ENCODE measurements around the gene CCL22.
"Not testable (repeated sequence)": the region's sequence is repeated elsewhere in the genome, so short reads cannot be mapped to it uniquely, and the experiment has no call there.

Gene CCL22

GRCh38 chr16:57342606-57343005, 16.0 kb upstream of the CCL22 start:
- DNase-seq (ENCODE audit: low spot score); H2AFZ ChIP-seq (ENCODE audit: low read length): not testable (repeated sequence)
- no CpG with 5 or more reads among the region's 9 CpGs for WGBS, 2 donors (ENCODE audit: extremely low coverage in 2 of 2, insufficient read length in 2 of 2, insufficient replicate concordance in 1 of 2)

GRCh38 chr16:57343221-57343620, 15.4 kb upstream of the CCL22 start:
- H3K23ac ChIP-seq (ENCODE audit: low read depth, low read length, poor library complexity): no peak overlapping the region
- H3K14ac ChIP-seq (ENCODE audit: low read length): no peak overlapping the region
- H3K9ac ChIP-seq (ENCODE audit: low read depth, low read length, poor library complexity): no peak overlapping the region
- no peak overlapping the region for H2BK5ac ChIP-seq (ENCODE audit: low read length)
- H2AK5ac ChIP-seq (ENCODE audit: low read depth, low read length): no peak overlapping the region
- H4K91ac ChIP-seq (ENCODE audit: low read depth, low read length, poor library complexity): no peak overlapping the region
- H3K4ac ChIP-seq (ENCODE audit: low read length): no peak overlapping the region
- no peak overlapping the region for H2BK15ac ChIP-seq (ENCODE audit: low read length)
- H4K8ac ChIP-seq (ENCODE audit: low read depth, low read length): no peak overlapping the region
- H3K79me1 ChIP-seq (ENCODE audit: low read depth, low read length): no peaks in the 10 kb centered on the region
- WGBS, 2 donors (ENCODE audit: extremely low coverage in 2 of 2, insufficient read length in 2 of 2, insufficient replicate concordance in 1 of 2): no CpG with 5 or more reads among the region's 7 CpGs
- H3K27ac ChIP-seq (replicated peaks; ENCODE audit: low read length): no peak overlapping the region
- H3K18ac ChIP-seq (ENCODE audit: low read length): no peak overlapping the region
- no peak overlapping the region for H3K4me2 ChIP-seq (ENCODE audit: insufficient read depth, low read length, poor library complexity, severe bottlenecking)
- DNase-seq (ENCODE audit: low spot score): no peak
- no peak overlapping the region for H2BK120ac ChIP-seq (ENCODE audit: low read depth, low read length)
- H2AFZ ChIP-seq (ENCODE audit: low read length): no peak overlapping the region
- no peak overlapping the region for H2BK12ac ChIP-seq (ENCODE audit: low read length)
- H3K4me3 ChIP-seq (ENCODE audit: low read length in 2 of 2): peak overlapping the region in 1 of 2 donors; percentile 19
- H3K9me3 ChIP-seq (replicated peaks in 1 of 2; ENCODE audit: control insufficient read depth in 2 of 2, insufficient read depth in 1 of 2, low read depth in 1 of 2, low read length in 2 of 2): no peaks in the 10 kb centered on the region
- no peaks in the 10 kb centered on the region for H3K27me3 ChIP-seq (ENCODE audit: control insufficient read depth in 3 of 3, insufficient read depth in 3 of 3, low read depth in 1 of 3, low read length in 3 of 3)
- H3K36me3 ChIP-seq (replicated peaks in 1 of 2; ENCODE audit: control insufficient read depth in 2 of 2, insufficient read depth in 2 of 2, low read length in 2 of 2): no peaks in the 10 kb centered on the region
- H3K4me1 ChIP-seq (ENCODE audit: control insufficient read depth in 2 of 2, insufficient read depth in 1 of 2, low read depth in 1 of 2, low read length in 2 of 2): peaks cover 0 to 5% of the 10 kb centered on the region in 2 donors

More at GRCh38 chr16:57342606-57343005, 16.0 kb upstream of the CCL22 start:
- not testable (repeated sequence) for H3K4me1 ChIP-seq (ENCODE audit: control insufficient read depth in 2 of 2, insufficient read depth in 1 of 2, low read depth in 1 of 2, low read length in 2 of 2); H3K9me3 ChIP-seq (replicated peaks in 1 of 2; ENCODE audit: control insufficient read depth in 2 of 2, insufficient read depth in 1 of 2, low read depth in 1 of 2, low read length in 2 of 2); H4K8ac ChIP-seq (ENCODE audit: low read depth, low read length); H3K4ac ChIP-seq (ENCODE audit: low read length); H2BK12ac ChIP-seq (ENCODE audit: low read length); H3K4me2 ChIP-seq (ENCODE audit: insufficient read depth, low read length, poor library complexity, severe bottlenecking); H3K9ac ChIP-seq (ENCODE audit: low read depth, low read length, poor library complexity); H2BK15ac ChIP-seq (ENCODE audit: low read length); H3K79me1 ChIP-seq (ENCODE audit: low read depth, low read length); H3K4me3 ChIP-seq (ENCODE audit: low read length in 2 of 2); H3K27ac ChIP-seq (replicated peaks; ENCODE audit: low read length); H2BK5ac ChIP-seq (ENCODE audit: low read length); H4K91ac ChIP-seq (ENCODE audit: low read depth, low read length, poor library complexity); H3K18ac ChIP-seq (ENCODE audit: low read length); H3K23ac ChIP-seq (ENCODE audit: low read depth, low read length, poor library complexity); H2BK120ac ChIP-seq (ENCODE audit: low read depth, low read length); H3K36me3 ChIP-seq (replicated peaks in 1 of 2; ENCODE audit: control insufficient read depth in 2 of 2, insufficient read depth in 2 of 2, low read length in 2 of 2); H3K27me3 ChIP-seq (ENCODE audit: control insufficient read depth in 3 of 3, insufficient read depth in 3 of 3, low read depth in 1 of 3, low read length in 3 of 3); H3K14ac ChIP-seq (ENCODE audit: low read length); H2AK5ac ChIP-seq (ENCODE audit: low read depth, low read length)

GRCh38 chr16:57344094-57344493, 14.5 kb upstream of the CCL22 start:
- not testable (repeated sequence) for H4K91ac ChIP-seq (ENCODE audit: low read depth, low read length, poor library complexity); H2BK12ac ChIP-seq (ENCODE audit: low read length); H3K4me2 ChIP-seq (ENCODE audit: insufficient read depth, low read length, poor library complexity, severe bottlenecking); H4K8ac ChIP-seq (ENCODE audit: low read depth, low read length); H3K9ac ChIP-seq (ENCODE audit: low read depth, low read length, poor library complexity); H3K4ac ChIP-seq (ENCODE audit: low read length); H3K4me3 ChIP-seq (ENCODE audit: low read length in 2 of 2); H3K27ac ChIP-seq (replicated peaks; ENCODE audit: low read length); H3K36me3 ChIP-seq (replicated peaks in 1 of 2; ENCODE audit: control insufficient read depth in 2 of 2, insufficient read depth in 2 of 2, low read length in 2 of 2); H2BK120ac ChIP-seq (ENCODE audit: low read depth, low read length); H2AFZ ChIP-seq (ENCODE audit: low read length); H2BK15ac ChIP-seq (ENCODE audit: low read length); H3K79me1 ChIP-seq (ENCODE audit: low read depth, low read length); H3K4me1 ChIP-seq (ENCODE audit: control insufficient read depth in 2 of 2, insufficient read depth in 1 of 2, low read depth in 1 of 2, low read length in 2 of 2); H3K9me3 ChIP-seq (replicated peaks in 1 of 2; ENCODE audit: control insufficient read depth in 2 of 2, insufficient read depth in 1 of 2, low read depth in 1 of 2, low read length in 2 of 2); H2AK5ac ChIP-seq (ENCODE audit: low read depth, low read length); H3K14ac ChIP-seq (ENCODE audit: low read length); DNase-seq (ENCODE audit: low spot score); H3K27me3 ChIP-seq (ENCODE audit: control insufficient read depth in 3 of 3, insufficient read depth in 3 of 3, low read depth in 1 of 3, low read length in 3 of 3); H3K23ac ChIP-seq (ENCODE audit: low read depth, low read length, poor library complexity); H2BK5ac ChIP-seq (ENCODE audit: low read length); H3K18ac ChIP-seq (ENCODE audit: low read length)
- WGBS, 2 donors (ENCODE audit: extremely low coverage in 2 of 2, insufficient read length in 2 of 2, insufficient replicate concordance in 1 of 2): no CpG with 5 or more reads among the region's 5 CpGs

- no peak overlapping the region for H2BK120ac ChIP-seq (ENCODE audit: low read depth, low read length)
- H3K79me1 ChIP-seq (ENCODE audit: low read depth, low read length): no peaks in the 10 kb centered on the region
- H3K4me1 ChIP-seq (ENCODE audit: control insufficient read depth in 2 of 2, insufficient read depth in 1 of 2, low read depth in 1 of 2, low read length in 2 of 2): peaks cover 0 to 2% of the 10 kb centered on the region in 2 donors
- no peak overlapping the region for H4K91ac ChIP-seq (ENCODE audit: low read depth, low read length, poor library complexity)
- no peak overlapping the region for H3K23ac ChIP-seq (ENCODE audit: low read depth, low read length, poor library complexity)
- H2BK15ac ChIP-seq (ENCODE audit: low read length): no peak overlapping the region
- H2BK12ac ChIP-seq (ENCODE audit: low read length): no peak overlapping the region
- H3K27me3 ChIP-seq (ENCODE audit: control insufficient read depth in 3 of 3, insufficient read depth in 3 of 3, low read depth in 1 of 3, low read length in 3 of 3): no peaks in the 10 kb centered on the region
- no peak overlapping the region for H2AK5ac ChIP-seq (ENCODE audit: low read depth, low read length)
- no peak overlapping the region for H3K14ac ChIP-seq (ENCODE audit: low read length)
- H3K4me3 ChIP-seq (ENCODE audit: low read length in 2 of 2): no peak overlapping the region
- no CpG with 5 or more reads among the region's 2 CpGs for WGBS, 2 donors (ENCODE audit: extremely low coverage in 2 of 2, insufficient read length in 2 of 2, insufficient replicate concordance in 1 of 2)
- no peak overlapping the region for H4K8ac ChIP-seq (ENCODE audit: low read depth, low read length)
- no peak overlapping the region for H3K18ac ChIP-seq (ENCODE audit: low read length)
- no peak overlapping the region for H3K27ac ChIP-seq (replicated peaks; ENCODE audit: low read length)
- no peak overlapping the region for H3K4me2 ChIP-seq (ENCODE audit: insufficient read depth, low read length, poor library complexity, severe bottlenecking)
- no peak overlapping the region for H2BK5ac ChIP-seq (ENCODE audit: low read length)
- no peaks in the 10 kb centered on the region for H3K36me3 ChIP-seq (replicated peaks in 1 of 2; ENCODE audit: control insufficient read depth in 2 of 2, insufficient read depth in 2 of 2, low read length in 2 of 2)
- no peak overlapping the region for H3K9ac ChIP-seq (ENCODE audit: low read depth, low read length, poor library complexity)
- no peak overlapping the region for H3K4ac ChIP-seq (ENCODE audit: low read length)
- no peak overlapping the region for H2AFZ ChIP-seq (ENCODE audit: low read length)
- no peak for DNase-seq (ENCODE audit: low spot score)
- no peaks in the 10 kb centered on the region for H3K9me3 ChIP-seq (replicated peaks in 1 of 2; ENCODE audit: control insufficient read depth in 2 of 2, insufficient read depth in 1 of 2, low read depth in 1 of 2, low read length in 2 of 2)
These were observed 13.6 kb upstream of the CCL22 start for GRCh38 chr16:57345021-57345420.
